Keratinocyte (primary cell): Measurements from ENCODE around the gene SPATA24.

ENCODE experiments used
- EZH2 ChIP-seq: IDR thresholded peaks from one replicate; pipeline ENCODE4 v1.6.1; 2012; ENCODE audit warnings: inconsistent platforms, mild to moderate bottlenecking, low read length, moderate library complexity
- TF ChIP-seq, protein P1 (sequence below), 3 experiments: IDR thresholded peaks in 1 of 3; conservative IDR thresholded peaks in 1 of 3; optimal IDR thresholded peaks in 1 of 3; 2 replicates in 2 of 3; 3 replicates in 1 of 3; pipeline versions ENCODE3 to v1.5.1; 2011; ENCODE audit warnings: low read length in 3 of 3, mild to moderate bottlenecking in 3 of 3, moderate library complexity in 2 of 3, control low read depth in 1 of 3, inconsistent platforms in 1 of 3; ENCODE audit not compliant: insufficient read depth in 2 of 3; ENCODE audit errors: extremely low read depth in 1 of 3

DNA sequence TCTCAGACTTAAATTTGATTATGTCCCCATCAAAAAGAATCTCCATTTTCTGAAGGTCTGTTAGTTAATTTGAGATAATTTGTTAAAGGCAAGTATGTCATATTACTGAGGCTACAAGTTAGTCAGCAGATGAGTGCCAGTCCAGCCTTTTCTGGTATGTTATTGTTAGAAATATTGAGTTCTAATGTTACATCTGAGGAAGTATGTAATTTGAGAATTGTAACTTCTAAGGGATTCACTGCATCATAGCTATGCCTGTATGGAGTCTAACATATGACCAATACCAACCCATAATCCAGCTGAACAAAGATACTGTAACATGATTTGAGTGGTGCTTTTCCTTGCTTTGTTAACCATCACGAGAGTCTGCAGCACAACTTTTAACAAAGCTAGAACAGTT is 34.7 kb downstream of the SPATA24 start:
- TF ChIP-seq, protein P1, sequence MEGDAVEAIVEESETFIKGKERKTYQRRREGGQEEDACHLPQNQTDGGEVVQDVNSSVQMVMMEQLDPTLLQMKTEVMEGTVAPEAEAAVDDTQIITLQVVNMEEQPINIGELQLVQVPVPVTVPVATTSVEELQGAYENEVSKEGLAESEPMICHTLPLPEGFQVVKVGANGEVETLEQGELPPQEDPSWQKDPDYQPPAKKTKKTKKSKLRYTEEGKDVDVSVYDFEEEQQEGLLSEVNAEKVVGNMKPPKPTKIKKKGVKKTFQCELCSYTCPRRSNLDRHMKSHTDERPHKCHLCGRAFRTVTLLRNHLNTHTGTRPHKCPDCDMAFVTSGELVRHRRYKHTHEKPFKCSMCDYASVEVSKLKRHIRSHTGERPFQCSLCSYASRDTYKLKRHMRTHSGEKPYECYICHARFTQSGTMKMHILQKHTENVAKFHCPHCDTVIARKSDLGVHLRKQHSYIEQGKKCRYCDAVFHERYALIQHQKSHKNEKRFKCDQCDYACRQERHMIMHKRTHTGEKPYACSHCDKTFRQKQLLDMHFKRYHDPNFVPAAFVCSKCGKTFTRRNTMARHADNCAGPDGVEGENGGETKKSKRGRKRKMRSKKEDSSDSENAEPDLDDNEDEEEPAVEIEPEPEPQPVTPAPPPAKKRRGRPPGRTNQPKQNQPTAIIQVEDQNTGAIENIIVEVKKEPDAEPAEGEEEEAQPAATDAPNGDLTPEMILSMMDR (optimal IDR thresholded peaks at IDR 0.05 in 1 of 3, IDR thresholded peaks at IDR 0.05 in 1 of 3, conservative IDR thresholded peaks at IDR 0.05 in 1 of 3; ENCODE audit: extremely low read depth in 1 of 3, insufficient read depth in 2 of 3, low read length in 3 of 3) = no peak
- TF ChIP-seq EZH2 = no peak
